ENCODE measurements around the gene PPWD1.

DNA sequence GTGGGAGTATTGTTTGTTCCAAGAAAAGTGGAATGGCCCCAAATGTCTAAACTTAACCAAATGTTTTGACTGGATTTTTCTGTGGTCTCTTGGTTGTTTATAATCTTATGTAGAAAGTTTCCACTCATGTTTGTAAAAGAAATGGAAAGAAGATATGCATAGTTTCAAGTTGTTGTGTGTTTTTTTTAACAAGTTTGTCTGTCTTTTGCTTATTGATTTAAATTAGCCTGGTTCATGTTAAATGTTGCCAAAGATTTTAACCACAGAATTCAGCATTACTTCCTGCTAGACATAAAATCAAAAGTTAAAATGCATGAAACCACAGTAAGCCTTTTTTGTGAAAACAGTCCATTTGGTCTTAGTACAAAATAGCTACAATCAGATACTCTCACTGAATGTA, 14.0 kb downstream of the PPWD1 start:
- TF ChIP-seq, protein P1, sequence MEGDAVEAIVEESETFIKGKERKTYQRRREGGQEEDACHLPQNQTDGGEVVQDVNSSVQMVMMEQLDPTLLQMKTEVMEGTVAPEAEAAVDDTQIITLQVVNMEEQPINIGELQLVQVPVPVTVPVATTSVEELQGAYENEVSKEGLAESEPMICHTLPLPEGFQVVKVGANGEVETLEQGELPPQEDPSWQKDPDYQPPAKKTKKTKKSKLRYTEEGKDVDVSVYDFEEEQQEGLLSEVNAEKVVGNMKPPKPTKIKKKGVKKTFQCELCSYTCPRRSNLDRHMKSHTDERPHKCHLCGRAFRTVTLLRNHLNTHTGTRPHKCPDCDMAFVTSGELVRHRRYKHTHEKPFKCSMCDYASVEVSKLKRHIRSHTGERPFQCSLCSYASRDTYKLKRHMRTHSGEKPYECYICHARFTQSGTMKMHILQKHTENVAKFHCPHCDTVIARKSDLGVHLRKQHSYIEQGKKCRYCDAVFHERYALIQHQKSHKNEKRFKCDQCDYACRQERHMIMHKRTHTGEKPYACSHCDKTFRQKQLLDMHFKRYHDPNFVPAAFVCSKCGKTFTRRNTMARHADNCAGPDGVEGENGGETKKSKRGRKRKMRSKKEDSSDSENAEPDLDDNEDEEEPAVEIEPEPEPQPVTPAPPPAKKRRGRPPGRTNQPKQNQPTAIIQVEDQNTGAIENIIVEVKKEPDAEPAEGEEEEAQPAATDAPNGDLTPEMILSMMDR (IDR thresholded peaks at IDR 0.05; ENCODE audit: low read length): no peak
- TF ChIP-seq EZH2 (IDR thresholded peaks at IDR 0.05; ENCODE audit: borderline replicate concordance, low read length): no peak
